Liver (tissue), 9 donors: ENCODE measurements around the gene SAC3D1. TPM values are rescaled to one million over a fixed set of nuclear protein-coding genes. Genes with fewer than 3 reads are reported as not detected.

Experiments
- DNase-seq: peaks from one replicate; pipeline ENCODE4 v3.0.0-alpha.2; 2017; ENCODE audit warnings: low spot score
- H3K27ac ChIP-seq, 2 donors: one replicate each; pipeline ENCODE4 v1.7.0; 2013; ENCODE audit warnings: inconsistent platforms in 2 of 2, low read length in 2 of 2, control low read depth in 1 of 2, low read depth in 1 of 2, mild to moderate bottlenecking in 1 of 2
- H3K27me3 ChIP-seq, 4 donors: one replicate each; pipeline versions ENCODE4 v1.6.1 to v1.7.0; 2013; ENCODE audit warnings: low read length in 3 of 4, inconsistent platforms in 1 of 4, mild to moderate bottlenecking in 1 of 4, moderate library complexity in 1 of 4; ENCODE audit not compliant: control insufficient read depth in 4 of 4, insufficient read depth in 4 of 4
- H3K36me3 ChIP-seq, 4 donors: one replicate each; pipeline versions ENCODE4 v1.6.1 to v1.7.0; 2013; ENCODE audit warnings: low read length in 3 of 4, mild to moderate bottlenecking in 3 of 4, low read depth in 1 of 4, moderate library complexity in 1 of 4; ENCODE audit not compliant: control insufficient read depth in 4 of 4, insufficient read depth in 3 of 4
- H3K4me1 ChIP-seq, 4 donors: one replicate each; pipeline versions ENCODE4 v1.6.1 to v1.7.0; 2013; ENCODE audit warnings: low read length in 3 of 4, mild to moderate bottlenecking in 3 of 4, moderate library complexity in 1 of 4; ENCODE audit not compliant: control insufficient read depth in 4 of 4, insufficient read depth in 4 of 4
- H3K4me3 ChIP-seq, 3 donors: one replicate each; pipeline versions ENCODE4 v1.6.1 to v1.7.0; 2013; ENCODE audit warnings: low read length in 3 of 3, control low read depth in 1 of 3, low read depth in 1 of 3, mild to moderate bottlenecking in 1 of 3
- H3K9ac ChIP-seq, 2 donors: one replicate each; pipeline ENCODE4 v1.7.0; 2013; ENCODE audit warnings: low read length in 2 of 2, mild to moderate bottlenecking in 2 of 2, moderate library complexity in 2 of 2, control low read depth in 1 of 2, low read depth in 1 of 2
- H3K9me3 ChIP-seq, 4 donors: one replicate each; pipeline versions ENCODE4 v1.6.1 to v1.7.0; 2013; ENCODE audit warnings: low read length in 3 of 4; ENCODE audit not compliant: control insufficient read depth in 4 of 4
- EGR1 ChIP-seq, 2 donors: IDR thresholded peaks; 2 replicates each; pipeline ENCODE4 v1.6.1; 2016 to 2018; ENCODE audit warnings: antibody characterized with exemption in 2 of 2, low read depth in 2 of 2
- FOXA1 ChIP-seq: IDR thresholded peaks from 2 replicates; pipeline ENCODE4 v1.6.1; 2016; ENCODE audit warnings: antibody characterized with exemption
- FOXA2 ChIP-seq: IDR thresholded peaks from 2 replicates; pipeline ENCODE4 v1.6.1; 2016; ENCODE audit warnings: antibody characterized with exemption
- GABPA ChIP-seq, 2 donors: IDR thresholded peaks in 1 of 2; conservative IDR thresholded peaks in 1 of 2; 2 replicates each; pipeline ENCODE4 v1.6.1; 2016; ENCODE audit warnings: antibody characterized with exemption in 2 of 2, mild to moderate bottlenecking in 1 of 2, moderate library complexity in 1 of 2
- HNF4A ChIP-seq, 2 donors: conservative IDR thresholded peaks; 2 replicates each; pipeline ENCODE4 v1.6.1; 2016; ENCODE audit warnings: antibody characterized with exemption in 2 of 2, mild to moderate bottlenecking in 2 of 2
- HNF4G ChIP-seq: IDR thresholded peaks from 2 replicates; pipeline ENCODE4 v1.6.1; 2016; ENCODE audit warnings: antibody characterized with exemption
- JUND ChIP-seq, 2 donors: IDR thresholded peaks; 2 replicates each; pipeline ENCODE4 v1.6.1; 2016; ENCODE audit warnings: antibody characterized with exemption in 2 of 2
- NR2F2 ChIP-seq: IDR thresholded peaks from 2 replicates; pipeline ENCODE4 v1.6.1; 2016; ENCODE audit warnings: antibody characterized with exemption
- RAD21 ChIP-seq, 2 donors: IDR thresholded peaks; 2 replicates each; pipeline ENCODE4 v1.6.1; 2016; ENCODE audit warnings: antibody characterized with exemption in 2 of 2, mild to moderate bottlenecking in 2 of 2
- REST ChIP-seq: IDR thresholded peaks from 2 replicates; pipeline ENCODE4 v1.6.1; 2016; ENCODE audit warnings: antibody characterized with exemption, mild to moderate bottlenecking
- RXRA ChIP-seq, 2 donors: IDR thresholded peaks; 2 replicates each; pipeline ENCODE4 v1.6.1; 2017 to 2018; ENCODE audit warnings: antibody characterized with exemption in 2 of 2, mild to moderate bottlenecking in 1 of 2
- SP1 ChIP-seq: IDR thresholded peaks from 2 replicates; pipeline ENCODE4 v1.6.1; 2018; ENCODE audit warnings: antibody characterized with exemption, mild to moderate bottlenecking
- TAF1 ChIP-seq: conservative IDR thresholded peaks from 2 replicates; pipeline ENCODE4 v1.6.1; 2016; ENCODE audit warnings: antibody characterized with exemption, mild to moderate bottlenecking
- YY1 ChIP-seq: IDR thresholded peaks from 2 replicates; pipeline ENCODE4 v1.6.1; 2016; ENCODE audit warnings: antibody characterized with exemption, mild to moderate bottlenecking
- ZBTB33 ChIP-seq: IDR thresholded peaks from 2 replicates; pipeline ENCODE4 v1.6.1; 2016; ENCODE audit warnings: antibody characterized with exemption
- WGBS: extraction: QIAGEN DNeasy Blood & Tissue Kit; methylation state at CpG from one replicate; pipeline ENCODE4 v1.1.7; 2013; 5-methylcytosine and 5-hydroxymethylcytosine counted together
- polyA plus RNA-seq, 2 donors: library from polyadenylated mRNA; stranded (reverse) in 1 of 2; unstranded in 1 of 2; fragments of 200-250 nt in 1 of 2; fragments of >200 nt in 1 of 2; fragmentation: Nextera tagmentation in 1 of 2; extraction: Ambion mirVana in 1 of 2; gene quantifications; one replicate each; pipeline versions ENCODE4 v1.2.1 to v1.2.3, GENCODE V29; 2013 to 2015
- total RNA-seq, 2 donors: library from RNA; depleted of rRNA; stranded (reverse); fragments of >200 nt; gene quantifications; one replicate each; pipeline ENCODE4 v1.2.3, GENCODE V29; 2014
- TF ChIP-seq, protein P1 (sequence below): IDR thresholded peaks from 2 replicates; pipeline ENCODE4 v1.6.1; 2016; ENCODE audit warnings: antibody characterized with exemption
- TF ChIP-seq, protein P2 (sequence below): fragments of 150-350 bp; IDR thresholded peaks from 2 replicates; pipeline ENCODE4 v1.5.1; 2017; ENCODE audit warnings: improper control_type of control experiment, low read depth, low read length; ENCODE audit not compliant: missing input control
- TF ChIP-seq, protein P3 (sequence below): IDR thresholded peaks from 2 replicates; pipeline ENCODE4 v1.6.1; 2016; ENCODE audit warnings: antibody characterized with exemption
- donor health status: healthy.
- donor health status: healthy.
- donor health status: healthy.
- donor health status: healthy.
- donor health status: healthy.

SAC3D1 gene
- total and polyA plus RNA-seq, 4 donors = 3.8 to 7.9 (median 6.8) TPM

GRCh38 chr11:64996710-64997380, 44.2 kb upstream of the SAC3D1 start, which contains the start of gene BATF2:
BATF2 (minus strand) TSS chr11:64996971; CDS start chr11:64996914, 57 bp downstream.
- WGBS = 7% methylated on average over 9 of the region's 9 CpGs
- Histone ChIP-seq H3K4me1 (peaks cover 0 to 22% (median 13%) of the 10 kb centered on the region in 4 donors), H3K9ac (peak within 1 kb of the TSS; percentile 87 to 95), H3K9me3 (no peaks in the 10 kb centered on the region), H3K36me3 (no peaks in the 10 kb centered on the region), H3K27ac (peak within 1 kb of the TSS; percentile 73 to 78), H3K4me3 (peak within 1 kb of the TSS; percentile 77 to 92 (median 80)), H3K27me3 (no peaks in the 10 kb centered on the region)
- peak; percentile 59 for DNase-seq
- TF ChIP-seq RXRA (IDR thresholded peaks at IDR 0.05) (peak; percentile 73 to 77), RAD21 (IDR thresholded peaks at IDR 0.05) (peak; percentile 79 to 84), FOXA2 (peak; percentile 10), REST (peak; percentile 76), JUND (IDR thresholded peaks at IDR 0.05) (peak in 1 of 2 donors; percentile 61), HNF4G (peak; percentile 36), TAF1 (peak; percentile 96), SP1 (peak; percentile 74), FOXA1 (peak; percentile 52), NR2F2 (peak; percentile 74), HNF4A (conservative IDR thresholded peaks at IDR 0.05) (peak; percentile 78 to 80), YY1 (peak; percentile 77), ZBTB33 (peak; percentile 54), EGR1 (IDR thresholded peaks at IDR 0.05; ENCODE audit: low read depth in 2 of 2) (peak in 1 of 2 donors; percentile 79), GABPA (IDR thresholded peaks at IDR 0.05 in 1 of 2, conservative IDR thresholded peaks at IDR 0.05 in 1 of 2) (peak in 1 of 2 donors; percentile 82)
- TF ChIP-seq, protein P1, sequence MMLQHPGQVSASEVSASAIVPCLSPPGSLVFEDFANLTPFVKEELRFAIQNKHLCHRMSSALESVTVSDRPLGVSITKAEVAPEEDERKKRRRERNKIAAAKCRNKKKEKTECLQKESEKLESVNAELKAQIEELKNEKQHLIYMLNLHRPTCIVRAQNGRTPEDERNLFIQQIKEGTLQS = no peak
- TF ChIP-seq, protein P2, sequence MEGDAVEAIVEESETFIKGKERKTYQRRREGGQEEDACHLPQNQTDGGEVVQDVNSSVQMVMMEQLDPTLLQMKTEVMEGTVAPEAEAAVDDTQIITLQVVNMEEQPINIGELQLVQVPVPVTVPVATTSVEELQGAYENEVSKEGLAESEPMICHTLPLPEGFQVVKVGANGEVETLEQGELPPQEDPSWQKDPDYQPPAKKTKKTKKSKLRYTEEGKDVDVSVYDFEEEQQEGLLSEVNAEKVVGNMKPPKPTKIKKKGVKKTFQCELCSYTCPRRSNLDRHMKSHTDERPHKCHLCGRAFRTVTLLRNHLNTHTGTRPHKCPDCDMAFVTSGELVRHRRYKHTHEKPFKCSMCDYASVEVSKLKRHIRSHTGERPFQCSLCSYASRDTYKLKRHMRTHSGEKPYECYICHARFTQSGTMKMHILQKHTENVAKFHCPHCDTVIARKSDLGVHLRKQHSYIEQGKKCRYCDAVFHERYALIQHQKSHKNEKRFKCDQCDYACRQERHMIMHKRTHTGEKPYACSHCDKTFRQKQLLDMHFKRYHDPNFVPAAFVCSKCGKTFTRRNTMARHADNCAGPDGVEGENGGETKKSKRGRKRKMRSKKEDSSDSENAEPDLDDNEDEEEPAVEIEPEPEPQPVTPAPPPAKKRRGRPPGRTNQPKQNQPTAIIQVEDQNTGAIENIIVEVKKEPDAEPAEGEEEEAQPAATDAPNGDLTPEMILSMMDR = peak; percentile 58
- TF ChIP-seq, protein P3, sequence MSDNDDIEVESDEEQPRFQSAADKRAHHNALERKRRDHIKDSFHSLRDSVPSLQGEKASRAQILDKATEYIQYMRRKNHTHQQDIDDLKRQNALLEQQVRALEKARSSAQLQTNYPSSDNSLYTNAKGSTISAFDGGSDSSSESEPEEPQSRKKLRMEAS = peak; percentile 90
